ENCODE measurements around the gene ABHD12B. TPM values are rescaled to one million over a fixed set of nuclear protein-coding genes. Genes with fewer than 3 reads are reported as not detected.

ABHD12B gene
- polyA plus RNA-seq, 1 of the 3 experiments (the other 2 are of a cell fraction): not detected

DNA sequence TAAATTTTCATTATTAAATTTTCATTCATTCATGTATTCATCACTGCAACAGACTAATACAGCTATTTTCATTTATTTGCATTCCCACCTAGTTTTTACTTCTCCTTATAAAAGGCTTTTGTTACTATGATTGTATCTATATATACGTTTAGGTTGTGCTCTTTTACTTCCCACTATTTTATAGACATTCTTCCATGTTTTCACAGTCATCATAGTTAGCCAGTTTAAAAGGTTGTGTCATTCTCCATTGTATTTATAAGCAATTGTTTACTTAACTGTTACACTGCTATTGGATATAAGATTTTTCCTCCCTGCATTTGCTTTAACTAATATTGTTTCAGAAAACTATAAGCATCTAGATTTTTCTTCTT lies 12.0 kb downstream of the ABHD12B start (continued):
- TF ChIP-seq, protein P1, sequence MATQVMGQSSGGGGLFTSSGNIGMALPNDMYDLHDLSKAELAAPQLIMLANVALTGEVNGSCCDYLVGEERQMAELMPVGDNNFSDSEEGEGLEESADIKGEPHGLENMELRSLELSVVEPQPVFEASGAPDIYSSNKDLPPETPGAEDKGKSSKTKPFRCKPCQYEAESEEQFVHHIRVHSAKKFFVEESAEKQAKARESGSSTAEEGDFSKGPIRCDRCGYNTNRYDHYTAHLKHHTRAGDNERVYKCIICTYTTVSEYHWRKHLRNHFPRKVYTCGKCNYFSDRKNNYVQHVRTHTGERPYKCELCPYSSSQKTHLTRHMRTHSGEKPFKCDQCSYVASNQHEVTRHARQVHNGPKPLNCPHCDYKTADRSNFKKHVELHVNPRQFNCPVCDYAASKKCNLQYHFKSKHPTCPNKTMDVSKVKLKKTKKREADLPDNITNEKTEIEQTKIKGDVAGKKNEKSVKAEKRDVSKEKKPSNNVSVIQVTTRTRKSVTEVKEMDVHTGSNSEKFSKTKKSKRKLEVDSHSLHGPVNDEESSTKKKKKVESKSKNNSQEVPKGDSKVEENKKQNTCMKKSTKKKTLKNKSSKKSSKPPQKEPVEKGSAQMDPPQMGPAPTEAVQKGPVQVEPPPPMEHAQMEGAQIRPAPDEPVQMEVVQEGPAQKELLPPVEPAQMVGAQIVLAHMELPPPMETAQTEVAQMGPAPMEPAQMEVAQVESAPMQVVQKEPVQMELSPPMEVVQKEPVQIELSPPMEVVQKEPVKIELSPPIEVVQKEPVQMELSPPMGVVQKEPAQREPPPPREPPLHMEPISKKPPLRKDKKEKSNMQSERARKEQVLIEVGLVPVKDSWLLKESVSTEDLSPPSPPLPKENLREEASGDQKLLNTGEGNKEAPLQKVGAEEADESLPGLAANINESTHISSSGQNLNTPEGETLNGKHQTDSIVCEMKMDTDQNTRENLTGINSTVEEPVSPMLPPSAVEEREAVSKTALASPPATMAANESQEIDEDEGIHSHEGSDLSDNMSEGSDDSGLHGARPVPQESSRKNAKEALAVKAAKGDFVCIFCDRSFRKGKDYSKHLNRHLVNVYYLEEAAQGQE (IDR thresholded peaks at IDR 0.05; ENCODE audit: low read depth, low read length): no peak
- no peak for TF ChIP-seq SIN3A (IDR thresholded peaks at IDR 0.05; ENCODE audit: borderline replicate concordance, low read depth, low read length)
- TF ChIP-seq, protein P2, sequence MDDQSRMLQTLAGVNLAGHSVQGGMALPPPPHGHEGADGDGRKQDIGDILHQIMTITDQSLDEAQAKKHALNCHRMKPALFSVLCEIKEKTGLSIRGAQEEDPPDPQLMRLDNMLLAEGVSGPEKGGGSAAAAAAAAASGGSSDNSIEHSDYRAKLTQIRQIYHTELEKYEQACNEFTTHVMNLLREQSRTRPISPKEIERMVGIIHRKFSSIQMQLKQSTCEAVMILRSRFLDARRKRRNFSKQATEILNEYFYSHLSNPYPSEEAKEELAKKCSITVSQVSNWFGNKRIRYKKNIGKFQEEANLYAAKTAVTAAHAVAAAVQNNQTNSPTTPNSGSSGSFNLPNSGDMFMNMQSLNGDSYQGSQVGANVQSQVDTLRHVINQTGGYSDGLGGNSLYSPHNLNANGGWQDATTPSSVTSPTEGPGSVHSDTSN (IDR thresholded peaks at IDR 0.05): no peak
- TF ChIP-seq CHD2 (IDR thresholded peaks at IDR 0.05; ENCODE audit: low read length, partially characterized antibody): no peak
- TF ChIP-seq EP300 (IDR thresholded peaks at IDR 0.05; ENCODE audit: borderline replicate concordance in 1 of 2, low read depth in 1 of 2, low read length in 1 of 2): no peak
- no peak for TF ChIP-seq RFX5 (IDR thresholded peaks at IDR 0.05; ENCODE audit: low read length)
- no peak for TF ChIP-seq ELF1 (IDR thresholded peaks at IDR 0.05)
- no peak for TF ChIP-seq POLR2AphosphoS5 (IDR thresholded peaks at IDR 0.05; ENCODE audit: low read depth, low read length)

DNA sequence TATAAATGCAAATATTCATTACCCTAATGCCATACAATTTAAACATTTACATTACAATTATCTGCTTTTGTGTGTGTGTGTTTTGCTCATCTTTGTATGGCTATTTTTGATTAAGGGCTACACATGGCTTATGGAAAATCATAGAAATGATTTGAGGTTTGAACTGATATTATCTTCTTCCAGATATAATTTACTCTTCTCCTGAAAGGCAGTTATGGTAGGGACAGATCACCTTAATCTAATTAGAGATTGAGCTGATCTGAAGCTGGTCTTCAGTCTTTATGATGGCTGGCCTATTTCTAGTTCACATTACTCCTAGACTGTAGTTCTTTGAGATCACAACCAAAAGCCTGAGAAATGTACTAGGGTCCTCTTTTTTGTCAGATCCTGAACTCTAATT lies 15.6 kb downstream of the ABHD12B start:
- POLR2A ChIA-PET: no interaction called here
- TF ChIP-seq YY1 (IDR thresholded peaks at IDR 0.05; ENCODE audit: low read depth) (no peak), TAF1 (IDR thresholded peaks at IDR 0.05; ENCODE audit: borderline replicate concordance, low read depth, low read length) (no peak), RAD21 (IDR thresholded peaks at IDR 0.05; ENCODE audit: low read length) (peak; percentile 7; the same call in 1 of the 2 replicates), GATA2 (CRISPR knock-in tag; IDR thresholded peaks at IDR 0.05) (peak; percentile 77), EP300 (IDR thresholded peaks at IDR 0.05; ENCODE audit: borderline replicate concordance in 1 of 2, low read depth in 1 of 2, low read length in 1 of 2) (peak in 1 of 2 experiments; percentile 65; a peak in 2 of 4 replicates), MXI1 (IDR thresholded peaks at IDR 0.05; ENCODE audit: low read depth, low read length) (peak; percentile 52; the same call in 1 of the 2 replicates)
- TF ChIP-seq, protein P3, sequence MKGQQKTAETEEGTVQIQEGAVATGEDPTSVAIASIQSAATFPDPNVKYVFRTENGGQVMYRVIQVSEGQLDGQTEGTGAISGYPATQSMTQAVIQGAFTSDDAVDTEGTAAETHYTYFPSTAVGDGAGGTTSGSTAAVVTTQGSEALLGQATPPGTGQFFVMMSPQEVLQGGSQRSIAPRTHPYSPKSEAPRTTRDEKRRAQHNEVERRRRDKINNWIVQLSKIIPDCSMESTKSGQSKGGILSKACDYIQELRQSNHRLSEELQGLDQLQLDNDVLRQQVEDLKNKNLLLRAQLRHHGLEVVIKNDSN (IDR thresholded peaks at IDR 0.05; ENCODE audit: borderline replicate concordance, low read depth): no peak
- H4K20me1 ChIP-seq (ENCODE audit: insufficient read depth): no peaks in the 10 kb centered on the region

More for the DNA sequence above, 15.6 kb downstream of the ABHD12B start:
- CTCF ChIA-PET: interaction anchor here (1.1 to 1.9 kb wide), 4 partner anchors 9 to 109 kb away, joined by 3 to 4 read pairs (median 4); no protein-coding TSS in a partner anchor
- H3K27me3 ChIP-seq (ENCODE audit: insufficient read depth): no peaks in the 10 kb centered on the region
- no peak overlapping the region for H3K4me3 ChIP-seq (ENCODE audit: low read depth in 2 of 2, low read length in 1 of 2)
- H3K4me2 ChIP-seq: no peak overlapping the region
- no peaks in the 10 kb centered on the region for H3K36me3 ChIP-seq (replicated peaks in 1 of 2; ENCODE audit: control insufficient read depth in 1 of 2, insufficient read depth in 2 of 2, low read length in 1 of 2)
- no peaks in the 10 kb centered on the region for H3F3A ChIP-seq (replicated peaks; ENCODE audit: insufficient read depth)
- peaks cover 0 to 2% of the 10 kb centered on the region in 2 experiments; a peak in 2 of 4 replicates for H3K4me1 ChIP-seq (ENCODE audit: control insufficient read depth in 1 of 2, insufficient read depth in 2 of 2, low read depth in 1 of 2, low read length in 1 of 2)
- no peak overlapping the region for H2AFZ ChIP-seq (ENCODE audit: low read depth)
- H3K9me2 ChIP-seq: no peaks in the 10 kb centered on the region
- no peak overlapping the region for H3K27ac ChIP-seq (ENCODE audit: low read depth in 2 of 2, low read length in 1 of 2)
- DNase-seq: peak; percentile 34
- H3K9ac ChIP-seq: no peak overlapping the region
- no peaks in the 10 kb centered on the region for H3K9me3 ChIP-seq
- H3K79me2 ChIP-seq (ENCODE audit: insufficient read depth): no peaks in the 10 kb centered on the region
